Astrocyte (in vitro differentiated cells and primary cell): ENCODE data around the gene SRBD1.

Experiments used
- CTCF ChIP-seq: IDR thresholded peaks from 2 replicates; pipeline ENCODE4 v1.5.1; 2011; ENCODE audit warnings: low read depth, mild to moderate bottlenecking, inconsistent platforms, low read length, moderate library complexity; ENCODE audit not compliant: insufficient read depth
- EZH2 ChIP-seq: IDR thresholded peaks from 2 replicates; pipeline ENCODE4 v1.6.1; 2012; ENCODE audit warnings: mild to moderate bottlenecking, low read length, inconsistent platforms; ENCODE audit not compliant: insufficient read depth

GRCh38 chr2:45575881-45576280 is 35.2 kb downstream of the SRBD1 start:
- TF ChIP-seq CTCF (no peak), EZH2 (no peak)
